GM12891 (cell line): ENCODE results near the gene SOCS6.

Source experiments
- POLR2A ChIP-seq: IDR thresholded peaks from 2 replicates; pipeline ENCODE4 v1.6.1; 2011; ENCODE audit warnings: low read depth, low read length, control low read depth
- POLR2AphosphoS5 ChIP-seq: IDR thresholded peaks from 2 replicates; pipeline ENCODE4 v1.6.1; 2011; ENCODE audit warnings: low read depth, low read length, control low read depth
- SPI1 ChIP-seq: IDR thresholded peaks from 2 replicates; pipeline ENCODE4 v1.6.1; 2011; ENCODE audit warnings: low read depth, low read length, control low read depth
- TAF1 ChIP-seq: IDR thresholded peaks from 2 replicates; pipeline ENCODE4 v1.6.1; 2011; ENCODE audit warnings: low read depth, low read length, control low read depth

DNA sequence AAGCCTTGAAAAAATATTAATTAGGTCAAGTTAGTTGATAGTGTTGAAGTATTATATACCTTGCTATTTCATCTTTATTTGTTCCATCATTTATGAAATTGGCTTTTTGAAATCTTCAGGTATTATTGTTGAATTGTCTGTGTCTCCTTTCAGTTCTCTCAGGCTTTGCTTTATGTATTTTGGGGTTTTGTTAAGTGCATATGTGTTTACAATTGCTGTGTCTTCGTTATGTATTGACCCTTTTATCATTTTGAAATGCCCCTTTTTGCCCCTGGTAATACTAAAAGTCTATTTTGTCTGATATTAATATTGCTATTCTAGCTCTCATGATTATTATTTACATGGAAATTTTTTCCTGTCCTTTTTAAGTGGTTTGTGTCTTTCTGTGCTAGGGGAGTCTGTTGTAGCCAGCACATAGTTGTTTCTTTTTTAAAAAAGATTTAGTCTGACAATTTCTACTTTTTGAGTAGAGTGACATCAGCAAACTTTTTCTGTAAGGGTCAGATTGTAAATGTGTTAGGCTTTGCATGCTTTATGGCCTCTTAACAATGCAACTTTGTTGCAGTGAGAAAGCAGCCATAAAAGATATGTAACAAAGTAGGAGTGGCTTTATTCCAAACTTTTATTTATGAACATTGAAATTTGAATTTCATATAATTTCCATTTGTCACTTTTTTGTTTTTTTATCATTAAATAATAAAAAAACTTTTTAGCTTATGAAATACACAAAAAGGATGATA lies 19.9 kb downstream of the SOCS6 start:
- TF ChIP-seq POLR2A = no peak
- TF ChIP-seq TAF1 = no peak
- TF ChIP-seq POLR2AphosphoS5 = no peak
- TF ChIP-seq SPI1 = no peak
